T-helper 22 cell (primary cell): Measurements from ENCODE around the gene SUPV3L1.
"Not testable (repeated sequence)": the region's sequence is repeated elsewhere in the genome, so short reads cannot be mapped to it uniquely, and the experiment has no call there.

ENCODE experiments used
- DNase-seq: peaks from one replicate; pipeline ENCODE4 v3.0.0-alpha.2; 2020; ENCODE audit warnings: low read depth

The SUPV3L1 gene

GRCh38 chr10:69232252-69232651 lies 52.2 kb downstream of the SUPV3L1 start:
- DNase-seq: no peak

GRCh38 chr10:69232736-69233480 lies 52.9 kb downstream of the SUPV3L1 start:
- DNase-seq: peak; percentile 13

- DNase-seq: no peak
These were observed 54.4 kb downstream of the SUPV3L1 start for GRCh38 chr10:69234447-69234846.

GRCh38 chr10:69237528-69238159 lies 57.6 kb downstream of the SUPV3L1 start:
- peak; percentile 54 for DNase-seq

- DNase-seq: no peak
These were observed 59.1 kb downstream of the SUPV3L1 start for GRCh38 chr10:69239136-69239535.

- no peak for DNase-seq
These were observed 59.9 kb downstream of the SUPV3L1 start for GRCh38 chr10:69239816-69240434.

- no peak for DNase-seq
These were observed 60.4 kb downstream of the SUPV3L1 start for GRCh38 chr10:69240455-69240854.

GRCh38 chr10:69241575-69241974 lies 61.5 kb downstream of the SUPV3L1 start:
- DNase-seq: no peak

GRCh38 chr10:69242040-69242851 lies 62.2 kb downstream of the SUPV3L1 start:
- DNase-seq: no peak

- no peak for DNase-seq
These were observed 62.8 kb downstream of the SUPV3L1 start for GRCh38 chr10:69242852-69243212.

- no peak for DNase-seq
These were observed 63.8 kb downstream of the SUPV3L1 start for GRCh38 chr10:69243817-69244216.

- no peak for DNase-seq
These were observed 66.0 kb downstream of the SUPV3L1 start for GRCh38 chr10:69246036-69246435.

- no peak for DNase-seq
These were observed 66.7 kb downstream of the SUPV3L1 start for GRCh38 chr10:69246581-69247312.

- no peak for DNase-seq
These were observed 67.3 kb downstream of the SUPV3L1 start for GRCh38 chr10:69247313-69247710.

- DNase-seq: no peak
These were observed 68.2 kb downstream of the SUPV3L1 start for GRCh38 chr10:69248117-69248730.

GRCh38 chr10:69250041-69250440 lies 70.0 kb downstream of the SUPV3L1 start:
- DNase-seq: no peak

GRCh38 chr10:69251417-69251816 lies 71.4 kb downstream of the SUPV3L1 start:
- DNase-seq: not testable (repeated sequence)

- DNase-seq: no peak
These were observed 73.1 kb downstream of the SUPV3L1 start for GRCh38 chr10:69253171-69253570.

GRCh38 chr10:69254877-69255276 lies 74.8 kb downstream of the SUPV3L1 start:
- DNase-seq: no peak
